ENCODE measurements around the gene NANOS1. TPM values are rescaled to one million over a fixed set of nuclear protein-coding genes. Genes with fewer than 3 reads are reported as not detected.

Gene NANOS1
- total RNA-seq, 4 donors from 2014 or later, result 2.3 to 2.9 (median 2.7) TPM

GRCh38 chr10:119045561-119045960 lies 16.0 kb downstream of the NANOS1 start:
- 93% methylated on average over 7 of the region's 7 CpGs for WGBS
- Histone ChIP-seq H3K4me1 (no peaks in the 10 kb centered on the region), H3K27me3 (no peaks in the 10 kb centered on the region), H3K4me3 (no peak overlapping the region), H3K9me3 (no peaks in the 10 kb centered on the region), H3K27ac (no peak overlapping the region), H3K36me3 (peaks cover 91% of the 10 kb centered on the region)
- DNase-seq (ENCODE audit: low spot score in 2 of 2), result no peak
- TF ChIP-seq CTCF (IDR thresholded peaks at IDR 0.05) (no peak), EP300 (IDR thresholded peaks at IDR 0.05) (no peak), POLR2A (IDR thresholded peaks at IDR 0.05) (no peak), POLR2AphosphoS5 (IDR thresholded peaks at IDR 0.05) (no peak)

- no peak overlapping the region for H3K27ac ChIP-seq
These were observed 19.8 kb downstream of the NANOS1 start for GRCh38 chr10:119049361-119049760.

GRCh38 chr10:119049777-119050176 lies 20.3 kb downstream of the NANOS1 start:
- H3K27me3 ChIP-seq, result no peaks in the 10 kb centered on the region
- H3K27ac ChIP-seq, result no peak overlapping the region
- H3K4me3 ChIP-seq, result no peak overlapping the region
- TF ChIP-seq CTCF (IDR thresholded peaks at IDR 0.05), result no peak
- no peak for TF ChIP-seq POLR2A (IDR thresholded peaks at IDR 0.05)
- no peaks in the 10 kb centered on the region for H3K4me1 ChIP-seq
- no peak for DNase-seq (ENCODE audit: low spot score in 2 of 2)
- H3K9me3 ChIP-seq, result no peaks in the 10 kb centered on the region
- peaks cover 91% of the 10 kb centered on the region for H3K36me3 ChIP-seq
- 97% methylated on average over 14 of the region's 14 CpGs for WGBS

More at GRCh38 chr10:119049361-119049760, 19.8 kb downstream of the NANOS1 start:
- Histone ChIP-seq H3K36me3 (peaks cover 91% of the 10 kb centered on the region), H3K9me3 (no peaks in the 10 kb centered on the region), H3K4me1 (no peaks in the 10 kb centered on the region), H3K4me3 (no peak overlapping the region), H3K27me3 (no peaks in the 10 kb centered on the region)
- DNase-seq (ENCODE audit: low spot score in 2 of 2), result no peak
- TF ChIP-seq POLR2AphosphoS5 (IDR thresholded peaks at IDR 0.05) (no peak), CTCF (IDR thresholded peaks at IDR 0.05) (no peak), EP300 (IDR thresholded peaks at IDR 0.05) (no peak), POLR2A (IDR thresholded peaks at IDR 0.05) (no peak)
- 95% methylated on average over 5 of the region's 5 CpGs for whole genome bisulfite sequencing

GRCh38 chr10:119051775-119052174 lies 22.3 kb downstream of the NANOS1 start:
- Histone ChIP-seq H3K27me3 (no peaks in the 10 kb centered on the region), H3K9me3 (no peaks in the 10 kb centered on the region), H3K27ac (no peak overlapping the region), H3K4me3 (no peak overlapping the region), H3K4me1 (no peaks in the 10 kb centered on the region), H3K36me3 (peaks cover 93% of the 10 kb centered on the region)
- TF ChIP-seq EP300 (IDR thresholded peaks at IDR 0.05) (no peak), CTCF (IDR thresholded peaks at IDR 0.05) (no peak), POLR2AphosphoS5 (IDR thresholded peaks at IDR 0.05) (no peak), POLR2A (IDR thresholded peaks at IDR 0.05) (no peak)
- DNase-seq (ENCODE audit: low spot score in 2 of 2), result no peak
- 81% methylated on average over 3 of the region's 3 CpGs for WGBS

GRCh38 chr10:119055472-119055871 lies 26.0 kb downstream of the NANOS1 start:
- TF ChIP-seq CTCF (IDR thresholded peaks at IDR 0.05) (no peak), POLR2AphosphoS5 (IDR thresholded peaks at IDR 0.05) (no peak), EP300 (IDR thresholded peaks at IDR 0.05) (no peak), POLR2A (IDR thresholded peaks at IDR 0.05) (no peak)
- Histone ChIP-seq H3K27me3 (no peaks in the 10 kb centered on the region), H3K4me3 (no peak overlapping the region), H3K4me1 (no peaks in the 10 kb centered on the region), H3K9me3 (no peaks in the 10 kb centered on the region), H3K27ac (no peak overlapping the region), H3K36me3 (peaks cover 99% of the 10 kb centered on the region)
- no peak for DNase-seq (ENCODE audit: low spot score in 2 of 2)
- 88% methylated on average over 1 of the region's 1 CpG for WGBS

Data from suprapubic skin (tissue), 4 donors.